GM12878 (cell line): ENCODE measurements around the gene OGA. TPM values are rescaled to one million over a fixed set of nuclear protein-coding genes. Genes with fewer than 3 reads are reported as not detected.

Source experiments
- ATAC-seq: fragments of 200-7000 bp; cut with Tn5 transposase; 3 replicates; pipeline ENCODE4 v1.9.1; 2020; ENCODE audit warnings: mild to moderate bottlenecking, moderate library complexity
- BruUV-seq: library from RNA; stranded (reverse); fragments of 400-500 nt; replicated peaks from 2 replicates; lab custom pipeline; 2021; lab: Mats Ljungman, UMichigan
- CTCF ChIA-PET: fragments of 300-600 bp; sonication (Branson Sonifier 250); formaldehyde crosslinking; extraction: SDS; loops from one replicate; lab custom pipeline; 2021; ENCODE audit warnings: inconsistent platforms; lab: Yijun Ruan, JAX
- POLR2A ChIA-PET: fragments of 350-600 bp; formaldehyde crosslinking; extraction: SDS; loops from one replicate; lab custom pipeline; 2021; ENCODE audit warnings: inconsistent platforms; lab: Charles Lee
- RAD21 ChIA-PET: fragments of 300-600 bp; sonication (Branson Sonifier 250); formaldehyde crosslinking; loops from one replicate; lab custom pipeline; 2023; ENCODE audit warnings: antibody characterized with exemption; ENCODE audit not compliant: unreplicated experiment; lab: Charles Lee
- SMC1A ChIA-PET: fragments of 300-600 bp; sonication (Branson Sonifier 250); formaldehyde crosslinking; loops from one replicate; lab custom pipeline; 2023; ENCODE audit not compliant: unreplicated experiment, uncharacterized antibody; lab: Charles Lee
- DNase-seq: peaks from one replicate; pipeline ENCODE4 v3.0.0-alpha.2; 2011; ENCODE audit warnings: low read depth, low spot score
- FAIRE-seq: peaks from 3 replicates; lab custom pipeline; 2011; peaks lifted over from hg19 to GRCh38; lab: Jason Lieb, UNC
- H2AFZ ChIP-seq: 2 replicates; pipeline ENCODE4 v1.6.0; 2011; ENCODE audit warnings: low read depth, low read length, control low read depth; ENCODE audit not compliant: control insufficient read depth
- H3K27ac ChIP-seq: 2 replicates; pipeline ENCODE4 v1.5.1; 2011; ENCODE audit warnings: control low read depth; ENCODE audit not compliant: control insufficient read depth, insufficient read depth
- H3K27me3 ChIP-seq, 2 experiments: replicated peaks in 1 of 2; 2 replicates each; pipeline versions ENCODE4 v1.6.0 to v1.6.1; 2011; ENCODE audit warnings: low read length in 1 of 2; ENCODE audit not compliant: control insufficient read depth in 2 of 2, insufficient read depth in 2 of 2
- H3K36me3 ChIP-seq, 2 experiments: 2 replicates each; pipeline ENCODE4 v1.5.1; 2011; ENCODE audit warnings: low read length in 1 of 2; ENCODE audit not compliant: control insufficient read depth in 2 of 2, insufficient read depth in 2 of 2
- H3K4me1 ChIP-seq: 2 replicates; pipeline ENCODE4 v1.6.1; 2011; ENCODE audit warnings: mild to moderate bottlenecking, low read length, moderate library complexity, mixed read lengths; ENCODE audit not compliant: control insufficient read depth, insufficient read depth
- H3K4me2 ChIP-seq: 2 replicates; pipeline ENCODE4 v1.6.0; 2011; ENCODE audit warnings: control low read depth; ENCODE audit not compliant: control insufficient read depth, insufficient read depth
- H3K4me3 ChIP-seq: fragments of 200-600 bp; sonication (generic); 2 replicates; pipeline ENCODE4 v1.5.1; 2016
- H3K79me2 ChIP-seq: 2 replicates; pipeline ENCODE4 v1.6.0; 2011; ENCODE audit warnings: low read length; ENCODE audit not compliant: control insufficient read depth, insufficient read depth
- H3K9ac ChIP-seq: 2 replicates; pipeline ENCODE4 v1.8.0; 2011; ENCODE audit warnings: low read length, control low read depth, mixed read lengths; ENCODE audit not compliant: control insufficient read depth, insufficient read depth
- H3K9me3 ChIP-seq: replicated peaks from 3 replicates; pipeline ENCODE4 v1.5.1; 2011; ENCODE audit warnings: mild to moderate bottlenecking, low read length; ENCODE audit not compliant: control insufficient read depth, insufficient read depth
- H4K20me1 ChIP-seq: 2 replicates; pipeline ENCODE4 v1.6.0; 2011; ENCODE audit not compliant: control insufficient read depth, insufficient read depth
- BACH1 ChIP-seq: fragments of 450-650 bp; IDR thresholded peaks from 2 replicates; pipeline ENCODE4 v1.6.1; 2017; ENCODE audit warnings: mild to moderate bottlenecking, borderline replicate concordance
- BMI1 ChIP-seq: fragments of 450-650 bp; IDR thresholded peaks from 2 replicates; pipeline ENCODE4 v1.6.1; 2016; ENCODE audit warnings: mild to moderate bottlenecking, moderate library complexity, borderline replicate concordance
- BRCA1 ChIP-seq: IDR thresholded peaks from 2 replicates; pipeline ENCODE4 v1.6.1; 2011; ENCODE audit warnings: low read depth, low read length, improper control_type of control experiment
- DPF2 ChIP-seq: fragments of 450-650 bp; IDR thresholded peaks from 2 replicates; pipeline ENCODE4 v1.6.1; 2017; ENCODE audit warnings: mild to moderate bottlenecking
- E2F4 ChIP-seq: IDR thresholded peaks from 2 replicates; pipeline ENCODE4 v1.6.1; 2012; ENCODE audit warnings: low read depth, low read length, improper control_type of control experiment
- EED ChIP-seq: sonication (generic); IDR thresholded peaks from 2 replicates; pipeline ENCODE4 v1.6.1; 2016; ENCODE audit warnings: antibody characterized with exemption, low read depth
- HDAC6 ChIP-seq: fragments of 200-600 bp; sonication (generic); IDR thresholded peaks from one replicate; pipeline ENCODE4 v1.8.0; 2017; ENCODE audit warnings: antibody characterized with exemption; ENCODE audit not compliant: unreplicated experiment
- IRF4 ChIP-seq: IDR thresholded peaks from 2 replicates; pipeline ENCODE4 v1.6.1; 2011; ENCODE audit warnings: low read depth, low read length
- MYC ChIP-seq: IDR thresholded peaks from 2 replicates; pipeline ENCODE4 v1.6.1; 2011; ENCODE audit warnings: mild to moderate bottlenecking, low read length, moderate library complexity, inconsistent platforms; ENCODE audit not compliant: insufficient read depth, insufficient replicate concordance, insufficient read length, severe bottlenecking
- PML ChIP-seq: IDR thresholded peaks from 2 replicates; pipeline ENCODE4 v1.6.1; 2012; ENCODE audit warnings: low read length, inconsistent platforms
- RB1 ChIP-seq: fragments of 450-650 bp; formaldehyde crosslinking; IDR thresholded peaks from 2 replicates; pipeline ENCODE4 v1.6.1; 2017; ENCODE audit warnings: mild to moderate bottlenecking, borderline replicate concordance
- SMAD5 ChIP-seq: IDR thresholded peaks from 2 replicates; pipeline ENCODE4 v1.6.1; 2016; ENCODE audit warnings: antibody characterized with exemption, low read depth
- SRF ChIP-seq, 2 experiments: IDR thresholded peaks; 2 replicates each; pipeline ENCODE4 v1.6.1; 2011; ENCODE audit warnings: low read depth in 2 of 2, low read length in 2 of 2, mild to moderate bottlenecking in 1 of 2, moderate library complexity in 1 of 2
- WRNIP1 ChIP-seq: IDR thresholded peaks from 2 replicates; pipeline ENCODE4 v1.6.1; 2011; ENCODE audit warnings: low read depth, low read length, improper control_type of control experiment, borderline replicate concordance
- YY1 ChIP-seq: IDR thresholded peaks from 2 replicates; pipeline ENCODE4 v1.6.1; 2011; ENCODE audit warnings: low read depth, mild to moderate bottlenecking, low read length
- ZNF384 ChIP-seq: IDR thresholded peaks from 2 replicates; pipeline ENCODE4 v1.6.1; 2012; ENCODE audit warnings: low read depth, mild to moderate bottlenecking, low read length, improper control_type of control experiment, borderline replicate concordance
- ZNF622 ChIP-seq: fragments of 450-650 bp; IDR thresholded peaks from 2 replicates; pipeline ENCODE4 v1.6.1; 2017; ENCODE audit warnings: mild to moderate bottlenecking, inconsistent platforms
- WGBS: methylation state at CpG from one replicate; pipeline ENCODE4 v1.1.6; 2016; ENCODE audit warnings: low lambda C conversion rate; ENCODE audit not compliant: insufficient replicate concordance, insufficient coverage; ENCODE audit errors: missing lambda C conversion rate; 5-methylcytosine and 5-hydroxymethylcytosine counted together
- in situ Hi-C: fragments of 300-500 bp; cut with MboI; formaldehyde crosslinking; loops from 9 replicates; pipeline ENCODE4 v1.14.3; 2018; ENCODE audit warnings: mixed read lengths
- intact Hi-C: fragments of 100-400 bp; cut with micrococcal nuclease; formaldehyde crosslinking; loops from one replicate; pipeline ENCODE4 v1.14.2; 2022; ENCODE audit not compliant: unreplicated experiment
- polyA plus RNA-seq, 11 experiments: library from polyadenylated mRNA; depleted of rRNA in 4 of 11; unstranded in 6 of 11; stranded (reverse) in 5 of 11; fragments of >200 nt; fragmentation: Nextera tagmentation in 4 of 11; fragmentation: Illumina TruSeq in 1 of 11; extraction: Ambion mirVana in 4 of 11; extraction: Trizol in 1 of 11; gene quantifications; 1 replicate in 1 of 11; 2 replicates in 10 of 11; pipeline versions ENCODE4 v1.2.1 to v1.2.3, GENCODE V29; 2011 to 2016; ENCODE audit warnings: inconsistent platforms in 2 of 11, missing spikeins in 2 of 11, low read depth in 1 of 11
- total RNA-seq, 4 experiments: library from RNA; depleted of rRNA in 3 of 4; stranded (reverse); fragments of >200 nt in 3 of 4; fragmentation: Illumina TruSeq in 1 of 4; extraction: Trizol in 1 of 4; gene quantifications; 2 replicates each; pipeline versions ENCODE4 v1.2.1 to v1.2.3, GENCODE V29; 2013 to 2021
- TF ChIP-seq, protein P1 (sequence below): fragments of 450-650 bp; IDR thresholded peaks from 2 replicates; pipeline ENCODE4 v1.6.1; 2017; ENCODE audit warnings: borderline replicate concordance
- TF ChIP-seq, protein P2 (sequence below): fragments of 450-650 bp; IDR thresholded peaks from 2 replicates; pipeline ENCODE4 v1.6.1; 2017; ENCODE audit warnings: mild to moderate bottlenecking, low read depth, inconsistent platforms; ENCODE audit not compliant: poor library complexity, severe bottlenecking
- TF ChIP-seq, protein P3 (sequence below): IDR thresholded peaks from 2 replicates; pipeline ENCODE4 v1.6.1; 2011; ENCODE audit warnings: borderline replicate concordance, low read depth, mild to moderate bottlenecking, moderate library complexity, mixed read lengths, low read length; ENCODE audit not compliant: insufficient read depth; ENCODE audit errors: extremely low read length

OGA gene
- total and polyA plus RNA-seq, 10 of the 15 experiments (the other 5 are each of a cell fraction or from before 2014, with no cell fraction given), result 23.0 to 145 (median 85.2) TPM

DNA sequence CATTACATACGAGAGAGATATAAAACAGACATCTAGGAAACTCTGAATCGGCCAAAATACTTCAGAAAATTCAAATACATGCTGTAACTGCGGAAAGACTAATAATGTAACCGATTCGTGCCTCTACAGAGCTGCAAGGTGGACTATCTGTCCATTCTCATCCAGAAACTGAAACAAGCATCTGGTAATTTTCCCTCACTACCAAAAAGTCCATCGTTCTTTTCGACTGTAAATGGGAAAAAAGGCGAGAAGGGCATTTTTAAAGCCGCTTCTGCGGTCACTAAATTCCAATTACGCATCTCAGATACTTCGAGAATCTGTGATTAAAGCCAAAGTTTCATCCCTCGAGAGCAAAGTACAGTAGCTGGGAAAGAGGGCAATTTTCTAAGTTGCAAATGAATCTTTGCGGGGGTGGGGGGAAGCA is 1.3 kb downstream of the OGA start:
- peaks cover 11% of the 10 kb centered on the region; the same call in 1 of the 2 replicates for H3K4me1 ChIP-seq
- 0% methylated on average over 14 of the region's 14 CpGs for WGBS
- no peaks in the 10 kb centered on the region for H3K9me3 ChIP-seq
- peak overlapping the region; percentile 96 for H3K9ac ChIP-seq
- SMC1A ChIA-PET, result interaction anchor here (0.7 to 1.8 kb wide), 5 partner anchors 22 to 192 kb away, joined by 3 to 5 read pairs (median 3); partner anchors contain the start of genes KCNIP2 and NPM3
- RAD21 ChIA-PET, result interaction anchor here (0.6 to 1.8 kb wide), 6 partner anchors 16 to 85 kb away, joined by 3 to 7 read pairs (median 3); partner anchors contain the start of genes KCNIP2 and NPM3
- H3K4me3 ChIP-seq, result peak overlapping the region; percentile 81
- intact Hi-C loops (no loop called here), in situ Hi-C loops (no loop called here)
- CTCF ChIA-PET, result interaction anchor here (1.0 to 4.0 kb wide), 5 partner anchors 24 to 193 kb away, joined by 3 to 31 read pairs (median 10); no protein-coding TSS in a partner anchor
- ATAC-seq (no peak), FAIRE-seq (no peak), DNase-seq (no peak)
- no peaks in the 10 kb centered on the region for H3K27me3 ChIP-seq
- peak overlapping the region; percentile 62 for H3K4me2 ChIP-seq
- POLR2A ChIA-PET, result interaction anchor here (0.6 to 1.1 kb wide), 10 partner anchors 17 to 235 kb away, joined by 3 to 7 read pairs (median 4); partner anchors contain the start of gene FBXW4
- H4K20me1 ChIP-seq, result peaks cover 18% of the 10 kb centered on the region; the same call in 1 of the 2 replicates
- no TSS peak for BruUV-seq
- no peak overlapping the region for H2AFZ ChIP-seq
- H3K79me2 ChIP-seq, result peaks cover 76% of the 10 kb centered on the region
- peak overlapping the region; percentile 95 for H3K27ac ChIP-seq
- peaks cover 0 to 20% of the 10 kb centered on the region in 2 experiments; a peak in 3 of 4 replicates for H3K36me3 ChIP-seq
- TF ChIP-seq BRCA1, result no peak
- no peak for TF ChIP-seq E2F4
- TF ChIP-seq, protein P1, sequence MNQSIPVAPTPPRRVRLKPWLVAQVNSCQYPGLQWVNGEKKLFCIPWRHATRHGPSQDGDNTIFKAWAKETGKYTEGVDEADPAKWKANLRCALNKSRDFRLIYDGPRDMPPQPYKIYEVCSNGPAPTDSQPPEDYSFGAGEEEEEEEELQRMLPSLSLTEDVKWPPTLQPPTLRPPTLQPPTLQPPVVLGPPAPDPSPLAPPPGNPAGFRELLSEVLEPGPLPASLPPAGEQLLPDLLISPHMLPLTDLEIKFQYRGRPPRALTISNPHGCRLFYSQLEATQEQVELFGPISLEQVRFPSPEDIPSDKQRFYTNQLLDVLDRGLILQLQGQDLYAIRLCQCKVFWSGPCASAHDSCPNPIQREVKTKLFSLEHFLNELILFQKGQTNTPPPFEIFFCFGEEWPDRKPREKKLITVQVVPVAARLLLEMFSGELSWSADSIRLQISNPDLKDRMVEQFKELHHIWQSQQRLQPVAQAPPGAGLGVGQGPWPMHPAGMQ, result no peak
- no peak for TF ChIP-seq IRF4
- TF ChIP-seq HDAC6, result no peak
- no peak for TF ChIP-seq SRF (IDR thresholded peaks at IDR 0.05; ENCODE audit: low read depth in 2 of 2, low read length in 2 of 2)
- TF ChIP-seq EED, result peak; percentile 51; the same call in 1 of the 2 replicates
- TF ChIP-seq DPF2, result 0 out of 2 replicates have a peak, but pooled peaks have one; percentile 46
- TF ChIP-seq, protein P2, sequence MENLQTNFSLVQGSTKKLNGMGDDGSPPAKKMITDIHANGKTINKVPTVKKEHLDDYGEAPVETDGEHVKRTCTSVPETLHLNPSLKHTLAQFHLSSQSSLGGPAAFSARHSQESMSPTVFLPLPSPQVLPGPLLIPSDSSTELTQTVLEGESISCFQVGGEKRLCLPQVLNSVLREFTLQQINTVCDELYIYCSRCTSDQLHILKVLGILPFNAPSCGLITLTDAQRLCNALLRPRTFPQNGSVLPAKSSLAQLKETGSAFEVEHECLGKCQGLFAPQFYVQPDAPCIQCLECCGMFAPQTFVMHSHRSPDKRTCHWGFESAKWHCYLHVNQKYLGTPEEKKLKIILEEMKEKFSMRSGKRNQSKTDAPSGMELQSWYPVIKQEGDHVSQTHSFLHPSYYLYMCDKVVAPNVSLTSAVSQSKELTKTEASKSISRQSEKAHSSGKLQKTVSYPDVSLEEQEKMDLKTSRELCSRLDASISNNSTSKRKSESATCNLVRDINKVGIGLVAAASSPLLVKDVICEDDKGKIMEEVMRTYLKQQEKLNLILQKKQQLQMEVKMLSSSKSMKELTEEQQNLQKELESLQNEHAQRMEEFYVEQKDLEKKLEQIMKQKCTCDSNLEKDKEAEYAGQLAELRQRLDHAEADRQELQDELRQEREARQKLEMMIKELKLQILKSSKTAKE, result peak; percentile 41
- no peak for TF ChIP-seq ZNF622
- TF ChIP-seq YY1, result no peak
- no peak for TF ChIP-seq MYC
- TF ChIP-seq, protein P3, sequence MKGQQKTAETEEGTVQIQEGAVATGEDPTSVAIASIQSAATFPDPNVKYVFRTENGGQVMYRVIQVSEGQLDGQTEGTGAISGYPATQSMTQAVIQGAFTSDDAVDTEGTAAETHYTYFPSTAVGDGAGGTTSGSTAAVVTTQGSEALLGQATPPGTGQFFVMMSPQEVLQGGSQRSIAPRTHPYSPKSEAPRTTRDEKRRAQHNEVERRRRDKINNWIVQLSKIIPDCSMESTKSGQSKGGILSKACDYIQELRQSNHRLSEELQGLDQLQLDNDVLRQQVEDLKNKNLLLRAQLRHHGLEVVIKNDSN, result no peak
- no peak for TF ChIP-seq SMAD5
- no peak for TF ChIP-seq RB1
- no peak for TF ChIP-seq ZNF384
- no peak for TF ChIP-seq BACH1
- no peak for TF ChIP-seq PML
- TF ChIP-seq WRNIP1, result no peak
- peak; percentile 44; the same call in 1 of the 2 replicates for TF ChIP-seq BMI1
